ENCODE results near the gene PHLDB3.

The PHLDB3 gene

DNA sequence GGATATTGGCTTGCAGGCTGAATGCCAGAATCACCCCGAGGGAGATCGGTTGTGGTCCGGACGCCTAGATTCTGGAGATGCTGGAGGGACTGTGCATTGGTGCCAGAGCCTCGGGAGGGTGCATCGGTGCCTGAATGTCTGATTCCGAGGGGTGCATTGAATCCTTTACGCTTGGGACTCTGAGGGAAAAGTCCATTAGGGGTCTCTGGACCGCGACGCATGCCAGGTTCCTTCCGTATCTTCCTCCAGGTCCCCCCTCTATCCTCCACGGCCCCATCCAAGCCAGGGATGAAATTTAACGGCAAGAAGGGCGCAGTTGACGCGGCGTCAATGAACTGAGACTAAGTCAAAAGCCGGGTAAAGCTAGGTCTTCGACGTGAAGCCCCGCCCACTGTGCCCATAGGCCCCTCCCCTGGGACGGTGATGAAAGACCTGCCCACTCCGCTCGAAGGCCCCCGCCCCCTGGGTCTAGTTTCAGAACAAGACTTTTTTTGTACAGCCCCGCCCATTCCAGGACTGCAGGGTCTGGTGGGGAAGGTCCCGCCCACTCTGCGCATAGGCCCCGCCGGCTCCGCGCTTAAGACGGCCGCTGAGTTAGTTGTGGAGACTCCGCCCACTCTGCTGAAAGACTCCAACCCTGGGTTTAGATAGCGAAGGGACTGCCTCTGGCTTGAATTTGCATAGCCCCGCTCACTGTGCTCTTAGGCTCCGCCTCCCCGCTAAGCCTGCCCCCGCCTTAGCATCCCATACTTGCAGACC lies 29.2 kb upstream of the PHLDB3 start:
- H3K4me3 ChIP-seq (replicated peaks; ENCODE audit: low read depth, low read length) = peak overlapping the region; percentile 64
- DNase-seq (ENCODE audit: extremely low read depth, insufficient read length) = peak; percentile 96
- no peaks in the 10 kb centered on the region; the same call in 1 of the 2 replicates for H3K36me3 ChIP-seq (ENCODE audit: control insufficient read depth, insufficient read depth, low read length)
- TF ChIP-seq, protein P1, sequence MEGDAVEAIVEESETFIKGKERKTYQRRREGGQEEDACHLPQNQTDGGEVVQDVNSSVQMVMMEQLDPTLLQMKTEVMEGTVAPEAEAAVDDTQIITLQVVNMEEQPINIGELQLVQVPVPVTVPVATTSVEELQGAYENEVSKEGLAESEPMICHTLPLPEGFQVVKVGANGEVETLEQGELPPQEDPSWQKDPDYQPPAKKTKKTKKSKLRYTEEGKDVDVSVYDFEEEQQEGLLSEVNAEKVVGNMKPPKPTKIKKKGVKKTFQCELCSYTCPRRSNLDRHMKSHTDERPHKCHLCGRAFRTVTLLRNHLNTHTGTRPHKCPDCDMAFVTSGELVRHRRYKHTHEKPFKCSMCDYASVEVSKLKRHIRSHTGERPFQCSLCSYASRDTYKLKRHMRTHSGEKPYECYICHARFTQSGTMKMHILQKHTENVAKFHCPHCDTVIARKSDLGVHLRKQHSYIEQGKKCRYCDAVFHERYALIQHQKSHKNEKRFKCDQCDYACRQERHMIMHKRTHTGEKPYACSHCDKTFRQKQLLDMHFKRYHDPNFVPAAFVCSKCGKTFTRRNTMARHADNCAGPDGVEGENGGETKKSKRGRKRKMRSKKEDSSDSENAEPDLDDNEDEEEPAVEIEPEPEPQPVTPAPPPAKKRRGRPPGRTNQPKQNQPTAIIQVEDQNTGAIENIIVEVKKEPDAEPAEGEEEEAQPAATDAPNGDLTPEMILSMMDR (IDR thresholded peaks at IDR 0.05; ENCODE audit: insufficient read depth, low read length, poor library complexity, severe bottlenecking) = no peak
- H3K27me3 ChIP-seq (replicated peaks; ENCODE audit: control insufficient read depth, insufficient read depth, low read length) = no peaks in the 10 kb centered on the region

DNA sequence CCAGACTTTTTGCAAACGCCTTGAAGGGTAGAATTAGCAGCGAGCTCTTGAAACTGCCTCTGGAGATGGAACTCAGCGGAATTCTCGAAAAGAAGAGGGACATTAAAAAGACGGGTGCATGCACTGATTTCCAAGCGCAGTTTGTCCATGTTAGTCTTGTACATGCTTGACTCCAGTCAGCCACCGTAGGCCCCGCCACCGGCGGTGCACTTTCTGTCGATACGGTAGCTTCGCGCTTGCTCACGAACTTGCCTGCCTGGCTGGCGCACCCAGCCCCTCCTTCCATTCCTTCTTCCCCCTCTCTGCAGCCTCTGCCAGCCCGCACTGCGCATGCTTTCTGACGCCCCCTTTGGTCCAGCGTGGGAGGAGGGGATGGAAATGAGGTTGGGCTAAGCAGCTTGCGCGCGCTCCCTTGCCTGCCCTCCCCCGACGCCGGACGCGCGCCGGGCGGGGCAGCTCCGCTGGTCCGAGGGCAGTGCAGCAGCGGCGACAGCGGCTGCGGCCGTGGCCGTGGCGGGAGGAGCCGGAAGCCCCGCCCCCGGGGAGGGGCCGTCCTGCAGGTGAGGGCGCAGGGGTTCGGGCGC lies 28.5 kb upstream of the PHLDB3 start, which contains the start of gene ZNF575:
ZNF575 (plus strand) TSS at position 227 of the 584 bp plus-strand sequence. CDS start 1,235 bp downstream, outside the sequence.
- peak; percentile 94 for DNase-seq (ENCODE audit: extremely low read depth, insufficient read length)
- no peaks in the 10 kb centered on the region for H3K27me3 ChIP-seq (replicated peaks; ENCODE audit: control insufficient read depth, insufficient read depth, low read length)
- peak within 1 kb of the TSS; percentile 64 for H3K4me3 ChIP-seq (replicated peaks; ENCODE audit: low read depth, low read length)
- H3K36me3 ChIP-seq (ENCODE audit: control insufficient read depth, insufficient read depth, low read length) = no peaks in the 10 kb centered on the region; the same call in 1 of the 2 replicates
- TF ChIP-seq, protein P1 (IDR thresholded peaks at IDR 0.05; ENCODE audit: insufficient read depth, low read length, poor library complexity, severe bottlenecking) = no peak

DNA sequence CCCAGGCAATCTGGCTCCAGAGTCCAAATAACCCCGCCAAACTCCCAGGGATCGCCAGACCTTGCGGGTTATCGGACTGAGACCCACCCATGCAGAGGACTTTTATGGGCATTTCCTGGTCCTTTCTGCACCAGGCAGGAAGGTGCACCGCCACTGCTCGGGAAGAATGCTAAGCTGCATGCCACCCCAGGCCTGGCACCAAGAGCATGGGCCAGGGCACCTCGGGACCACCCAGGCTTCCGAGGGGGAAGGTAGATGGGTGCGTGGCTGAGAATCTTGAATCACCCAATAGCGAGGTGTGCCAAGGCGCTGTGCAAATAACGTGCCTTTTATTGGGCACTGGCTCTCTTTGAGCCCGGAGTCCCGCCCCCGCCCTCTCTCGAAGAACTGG lies 28.0 kb upstream of the PHLDB3 start:
- no peak for DNase-seq (ENCODE audit: extremely low read depth, insufficient read length)
- peak overlapping the region; percentile 64 for H3K4me3 ChIP-seq (replicated peaks; ENCODE audit: low read depth, low read length)
- H3K36me3 ChIP-seq (ENCODE audit: control insufficient read depth, insufficient read depth, low read length) = no peaks in the 10 kb centered on the region; the same call in 1 of the 2 replicates
- TF ChIP-seq, protein P1 (IDR thresholded peaks at IDR 0.05; ENCODE audit: insufficient read depth, low read length, poor library complexity, severe bottlenecking) = no peak
- no peaks in the 10 kb centered on the region for H3K27me3 ChIP-seq (replicated peaks; ENCODE audit: control insufficient read depth, insufficient read depth, low read length)

DNA sequence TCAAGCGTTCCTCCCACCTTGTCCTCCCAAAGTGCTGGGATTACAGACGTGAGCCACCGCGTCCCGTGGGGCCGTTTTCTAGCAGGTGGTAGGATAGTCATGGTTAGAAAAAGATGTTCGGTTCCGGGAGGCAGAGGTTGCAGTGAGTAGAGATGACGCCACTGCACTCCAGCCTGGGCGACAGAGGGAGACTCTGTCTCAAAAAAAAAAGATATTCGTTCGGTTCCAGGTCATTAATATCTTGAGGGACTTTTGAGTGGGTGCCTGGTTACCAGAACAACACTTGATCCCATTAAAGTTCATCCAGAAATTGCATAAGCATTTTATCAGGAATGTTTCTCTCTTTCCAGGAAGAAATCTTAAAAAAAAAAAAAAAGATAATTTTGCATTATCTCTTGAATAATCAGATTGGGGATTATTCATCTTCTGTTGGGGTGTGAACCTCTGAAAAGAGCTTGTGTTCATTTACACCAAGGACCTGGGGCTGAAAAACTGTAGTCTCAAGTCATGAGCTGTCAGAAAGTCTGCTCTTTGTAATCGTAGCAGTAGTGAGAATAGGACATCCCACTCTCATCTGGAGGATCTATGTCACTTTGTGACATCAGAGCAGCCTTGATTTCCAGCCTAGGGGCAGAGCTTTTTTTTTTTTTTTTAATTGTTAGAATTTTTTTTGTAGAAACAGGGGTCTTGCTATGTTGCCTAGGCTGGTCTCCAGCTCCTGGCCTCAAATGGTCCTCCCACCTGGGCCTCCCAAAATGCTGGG lies 23.5 kb upstream of the PHLDB3 start:
- Histone ChIP-seq H3K36me3 (ENCODE audit: control insufficient read depth, insufficient read depth, low read length) (no peaks in the 10 kb centered on the region; the same call in 1 of the 2 replicates), H3K27me3 (replicated peaks; ENCODE audit: control insufficient read depth, insufficient read depth, low read length) (no peaks in the 10 kb centered on the region), H3K4me3 (replicated peaks; ENCODE audit: low read depth, low read length) (no peak overlapping the region)
- TF ChIP-seq, protein P1 (IDR thresholded peaks at IDR 0.05; ENCODE audit: insufficient read depth, low read length, poor library complexity, severe bottlenecking) = no peak
- no peak for DNase-seq (ENCODE audit: extremely low read depth, insufficient read length)

DNA sequence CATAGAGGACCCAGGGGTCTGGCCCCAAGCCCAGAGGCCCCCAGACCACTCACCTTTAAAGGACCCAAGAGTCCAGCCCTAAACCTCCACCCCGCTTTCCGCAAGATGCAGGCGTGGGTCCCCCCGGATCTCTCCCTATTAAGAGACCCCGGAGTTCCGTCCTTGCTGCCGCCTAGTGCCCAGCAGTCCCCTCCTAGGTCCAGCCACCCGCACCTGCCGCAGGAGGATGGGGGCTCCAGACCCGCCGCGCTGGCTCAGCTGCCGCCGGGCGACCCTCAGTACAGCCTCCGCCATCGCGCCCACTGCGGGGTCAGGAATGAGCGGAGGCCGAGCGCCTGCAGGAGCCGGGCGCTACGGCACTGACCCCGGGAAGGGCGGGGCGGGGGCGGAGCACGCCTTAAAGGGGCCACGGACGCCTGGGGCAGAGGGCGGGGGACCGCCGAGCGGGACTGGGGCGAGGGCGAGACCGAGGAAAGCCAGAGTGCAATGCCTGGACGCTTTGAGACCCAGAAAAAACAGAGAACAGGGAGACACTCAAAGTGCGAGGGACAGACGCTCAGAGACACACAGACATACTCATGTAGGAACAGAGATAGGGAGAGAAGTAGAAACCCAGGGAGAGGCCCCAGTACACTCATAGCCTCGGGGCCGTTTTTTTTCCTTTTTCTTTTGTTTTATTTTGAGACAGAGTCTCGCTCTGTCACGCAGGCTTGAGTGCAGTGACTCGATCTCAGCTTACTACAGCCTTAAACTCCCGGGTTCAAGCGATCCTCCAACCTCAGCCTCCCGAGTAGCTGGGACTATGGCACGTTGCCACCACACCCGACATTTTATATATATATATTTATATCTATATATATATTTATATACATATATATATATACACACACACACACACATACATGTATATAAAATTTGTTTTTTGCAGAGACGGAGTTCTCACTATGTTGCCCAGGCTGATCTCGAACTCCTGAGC lies 22.6 kb upstream of the PHLDB3 start, which contains the start of gene ETHE1:
ETHE1 (minus strand) TSS at position 318 of the 976 bp plus-strand sequence; CDS start at position 294, 24 bp downstream.
- H3K36me3 ChIP-seq (ENCODE audit: control insufficient read depth, insufficient read depth, low read length) = no peaks in the 10 kb centered on the region; the same call in 1 of the 2 replicates
- H3K27me3 ChIP-seq (replicated peaks; ENCODE audit: control insufficient read depth, insufficient read depth, low read length) = no peaks in the 10 kb centered on the region
- peak within 1 kb of the TSS; percentile 94 for H3K4me3 ChIP-seq (replicated peaks; ENCODE audit: low read depth, low read length)
- peak; percentile 86 for DNase-seq (ENCODE audit: extremely low read depth, insufficient read length)
- TF ChIP-seq, protein P1 (IDR thresholded peaks at IDR 0.05; ENCODE audit: insufficient read depth, low read length, poor library complexity, severe bottlenecking) = no peak
